Gastrocnemius medialis (tissue), 4 donors: ENCODE data around the gene ARHGAP9. TPM values are rescaled to one million over a fixed set of nuclear protein-coding genes. Genes with fewer than 3 reads are reported as not detected.
A peak's percentile ranks its signal among the peaks of the same experiment; 100 is the strongest.

Experiments used
- ATAC-seq, 2 donors: fragments of 150-250 bp; one replicate each; pipeline ENCODE4 v1.9.1; 2016
- DNase-seq, 2 donors: peaks; one replicate each; pipeline ENCODE4 v3.0.0-alpha.2; 2019
- H3K27ac ChIP-seq, 4 donors: fragments of 200-600 bp; sonication (generic); 1 replicate in 1 of 4; 2 replicates in 3 of 4; pipeline ENCODE4 v1.5.1; 2016 to 2018; ENCODE audit warnings: mild to moderate bottlenecking in 2 of 4, moderate library complexity in 1 of 4
- H3K27me3 ChIP-seq, 3 donors: fragments of 200-600 bp; sonication (generic) in 2 of 3; 1 replicate in 1 of 3; 2 replicates in 2 of 3; pipeline versions ENCODE4 v1.5.1 to v1.6.0; 2016 to 2019; ENCODE audit warnings: mild to moderate bottlenecking in 1 of 3, moderate library complexity in 1 of 3
- H3K36me3 ChIP-seq, 2 donors: fragments of 200-600 bp; sonication (generic) in 1 of 2; one replicate each; pipeline ENCODE4 v1.5.1; 2017 to 2018
- H3K4me1 ChIP-seq, 2 donors: fragments of 200-600 bp; sonication (generic) in 1 of 2; one replicate each; pipeline ENCODE4 v1.5.1; 2016 to 2017; ENCODE audit warnings: mild to moderate bottlenecking in 2 of 2
- H3K4me3 ChIP-seq, 4 donors: fragments of 200-600 bp; sonication (generic) in 3 of 4; 1 replicate in 1 of 4; 2 replicates in 3 of 4; pipeline ENCODE4 v1.5.1; 2016 to 2019; ENCODE audit warnings: mild to moderate bottlenecking in 2 of 4
- H3K9me3 ChIP-seq, 3 donors: fragments of 200-600 bp; sonication (generic) in 2 of 3; 1 replicate in 1 of 3; 2 replicates in 2 of 3; pipeline ENCODE4 v1.5.1; 2016 to 2019
- POLR2A ChIP-seq, 2 donors: fragments of 450-650 bp; IDR thresholded peaks; one replicate each; pipeline ENCODE4 v1.6.1; 2017; ENCODE audit warnings: antibody characterized with exemption in 2 of 2, mild to moderate bottlenecking in 2 of 2, moderate library complexity in 2 of 2
- in situ Hi-C, 4 donors: fragments of 200-750 bp; cut with MboI; loops; one replicate each; pipeline versions ENCODE4 v1.15.0 to v1.8.0; 2017; ENCODE audit warnings: low sequenced_read_pairs in 4 of 4
- intact Hi-C: fragments of 100-400 bp; cut with DNase I; formaldehyde crosslinking; loops from one replicate; pipeline ENCODE4 v1.15.1; 2023; ENCODE audit warnings: low total_unique reads
- total RNA-seq, 4 donors: library from RNA; depleted of rRNA; stranded (reverse); fragments of >200 nt; gene quantifications; one replicate each; pipeline versions ENCODE4 v1.1.0 to v1.2.3, GENCODE V29; 2016
- TF ChIP-seq, protein P1 (sequence below), 5 experiments: fragments of 450-650 bp in 3 of 5; fragments of 200-600 bp in 2 of 5; sonication (generic) in 2 of 5; IDR thresholded peaks in 4 of 5; conservative IDR thresholded peaks in 1 of 5; 1 replicate in 4 of 5; 2 replicates in 1 of 5; pipeline ENCODE4 v1.5.1; 2016 to 2019; ENCODE audit warnings: antibody characterized with exemption in 5 of 5, mild to moderate bottlenecking in 3 of 5, moderate library complexity in 3 of 5

ARHGAP9 gene
- total RNA-seq, 4 donors from 2014 or later = 2.7 to 5.1 (median 4.7) TPM

DNA sequence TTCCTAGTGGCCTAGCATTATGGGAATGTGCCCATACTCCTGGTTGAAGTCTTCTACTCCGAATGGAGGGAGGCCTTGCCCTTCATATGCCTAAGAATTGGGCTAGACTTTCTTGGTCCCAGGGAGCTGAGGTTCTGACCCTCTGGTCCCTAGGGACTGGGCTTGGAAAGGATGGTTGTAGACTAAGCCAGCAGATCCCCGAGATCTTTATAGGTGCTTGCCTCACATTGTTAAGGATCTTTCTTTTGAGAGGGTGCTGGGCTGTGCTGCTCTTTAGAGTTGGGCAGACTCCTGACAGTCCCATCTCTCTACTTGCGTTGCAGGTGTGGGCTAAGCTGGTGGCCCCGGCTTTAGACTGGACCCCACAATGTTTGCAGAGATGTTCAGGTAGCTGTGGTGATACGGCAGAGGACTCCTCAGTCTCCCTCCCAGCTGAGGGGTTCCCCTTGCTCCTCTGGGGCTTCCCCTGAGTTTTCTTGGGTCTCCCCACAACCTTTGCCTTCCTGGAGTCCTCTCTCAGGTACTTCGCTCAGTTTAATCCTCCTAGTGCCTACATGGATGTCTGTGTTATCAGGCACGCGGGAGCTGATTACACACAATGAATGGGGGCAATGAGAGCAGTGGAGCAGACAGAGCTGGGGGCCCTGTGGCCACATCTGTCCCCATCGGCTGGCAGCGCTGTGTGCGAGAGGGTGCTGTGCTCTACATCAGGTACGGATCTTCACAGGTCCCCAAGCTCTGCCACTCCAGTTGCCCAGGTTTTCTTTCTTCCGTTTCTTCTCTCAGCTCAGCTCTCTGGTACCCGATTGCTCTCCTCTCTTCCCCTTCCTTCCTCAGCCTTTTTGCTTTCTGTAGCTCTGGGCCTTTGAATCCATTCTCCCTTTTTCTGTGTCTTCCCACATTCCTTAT is 44.3 kb upstream of the ARHGAP9 start:
- Histone ChIP-seq H3K27me3 (no peaks in the 10 kb centered on the region), H3K4me3 (peak overlapping the region; percentile 80 to 90 (median 86)), H3K4me1 (peaks cover 38 to 43% of the 10 kb centered on the region in 2 donors), H3K36me3 (peaks cover 0 to 46% of the 10 kb centered on the region in 2 donors), H3K9me3 (no peaks in the 10 kb centered on the region), H3K27ac (peak overlapping the region; percentile 93 to 99 (median 96))
- no peak for ATAC-seq
- DNase-seq = no peak
- in situ Hi-C loops = loop anchor here in 1 of 4 donors (25.0 kb wide), 1 partner anchor 887 kb away; the partner anchor contains the start of genes ATP5F1B and BAZ2A
- intact Hi-C loops = loop anchor here (2.0 to 10.0 kb wide), 8 partner anchors 221 to 889 kb away; partner anchors contain the start of genes ATP23, BAZ2A, CTDSP2 and NAB2
- no peak for TF ChIP-seq POLR2A (IDR thresholded peaks at IDR 0.05)
- TF ChIP-seq, protein P1, sequence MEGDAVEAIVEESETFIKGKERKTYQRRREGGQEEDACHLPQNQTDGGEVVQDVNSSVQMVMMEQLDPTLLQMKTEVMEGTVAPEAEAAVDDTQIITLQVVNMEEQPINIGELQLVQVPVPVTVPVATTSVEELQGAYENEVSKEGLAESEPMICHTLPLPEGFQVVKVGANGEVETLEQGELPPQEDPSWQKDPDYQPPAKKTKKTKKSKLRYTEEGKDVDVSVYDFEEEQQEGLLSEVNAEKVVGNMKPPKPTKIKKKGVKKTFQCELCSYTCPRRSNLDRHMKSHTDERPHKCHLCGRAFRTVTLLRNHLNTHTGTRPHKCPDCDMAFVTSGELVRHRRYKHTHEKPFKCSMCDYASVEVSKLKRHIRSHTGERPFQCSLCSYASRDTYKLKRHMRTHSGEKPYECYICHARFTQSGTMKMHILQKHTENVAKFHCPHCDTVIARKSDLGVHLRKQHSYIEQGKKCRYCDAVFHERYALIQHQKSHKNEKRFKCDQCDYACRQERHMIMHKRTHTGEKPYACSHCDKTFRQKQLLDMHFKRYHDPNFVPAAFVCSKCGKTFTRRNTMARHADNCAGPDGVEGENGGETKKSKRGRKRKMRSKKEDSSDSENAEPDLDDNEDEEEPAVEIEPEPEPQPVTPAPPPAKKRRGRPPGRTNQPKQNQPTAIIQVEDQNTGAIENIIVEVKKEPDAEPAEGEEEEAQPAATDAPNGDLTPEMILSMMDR (IDR thresholded peaks at IDR 0.05 in 4 of 5, conservative IDR thresholded peaks at IDR 0.05 in 1 of 5) = no peak

DNA sequence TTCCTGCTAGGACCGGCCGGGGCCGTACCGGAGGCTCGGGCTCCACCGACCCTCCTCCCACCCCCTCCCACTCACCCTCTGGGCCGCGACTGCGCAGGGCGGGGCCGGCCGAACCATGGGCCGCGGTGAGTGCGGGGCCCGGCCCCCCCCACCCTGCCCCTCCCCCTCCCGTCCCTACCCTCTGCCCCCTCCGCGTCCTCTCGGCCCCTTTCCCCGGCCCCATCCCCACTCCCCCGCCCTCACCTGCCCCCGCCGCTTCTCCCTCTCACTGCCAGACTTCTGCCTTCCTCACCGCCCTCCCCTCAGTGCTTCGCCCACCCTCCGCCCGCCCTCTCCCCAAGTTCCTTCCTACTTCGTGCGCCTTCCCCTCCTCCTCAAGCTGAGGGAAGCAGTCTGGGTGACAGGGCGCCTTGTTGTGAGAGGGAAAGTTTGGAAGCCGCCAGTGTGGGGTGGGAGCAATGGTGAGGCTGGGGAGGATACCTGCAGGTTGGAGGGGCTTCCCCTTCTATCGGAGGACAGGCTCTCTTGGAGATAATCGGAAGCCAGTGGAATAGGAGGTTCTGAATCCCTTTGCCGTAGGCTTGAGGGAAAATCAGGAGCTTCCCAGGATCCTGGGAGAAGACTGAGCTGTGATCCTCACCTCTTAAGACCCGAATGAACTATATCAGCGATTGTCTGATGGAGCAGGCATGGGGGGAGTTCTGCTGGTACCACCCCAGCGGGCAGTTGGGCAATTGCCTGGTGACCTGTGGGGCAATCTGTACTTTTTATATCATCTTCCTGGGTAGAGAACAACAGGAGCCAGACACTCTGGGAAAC is 43.4 kb upstream of the ARHGAP9 start:
- Histone ChIP-seq H3K9me3 (no peaks in the 10 kb centered on the region), H3K27me3 (no peaks in the 10 kb centered on the region), H3K27ac (peak overlapping the region; percentile 93 to 99 (median 96)), H3K36me3 (peaks cover 0 to 37% of the 10 kb centered on the region in 2 donors), H3K4me1 (peaks cover 46 to 52% of the 10 kb centered on the region in 2 donors), H3K4me3 (peak overlapping the region; percentile 80 to 90 (median 86))
- ATAC-seq (peak; percentile 1), DNase-seq (peak; percentile 43 to 66)
- in situ Hi-C loops (loop anchor here in 1 of 4 donors (25.0 kb wide), 1 partner anchor 886 kb away; the partner anchor contains the start of genes ATP5F1B and BAZ2A), intact Hi-C loops (loop anchor here (1.0 to 10.0 kb wide), 9 partner anchors 23 to 888 kb away; partner anchors contain the start of genes ATP23, BAZ2A, CTDSP2 and NAB2)
- peak; percentile 30 to 42 for TF ChIP-seq POLR2A (IDR thresholded peaks at IDR 0.05)
- TF ChIP-seq, protein P1 (IDR thresholded peaks at IDR 0.05 in 4 of 5, conservative IDR thresholded peaks at IDR 0.05 in 1 of 5) = no peak

DNA sequence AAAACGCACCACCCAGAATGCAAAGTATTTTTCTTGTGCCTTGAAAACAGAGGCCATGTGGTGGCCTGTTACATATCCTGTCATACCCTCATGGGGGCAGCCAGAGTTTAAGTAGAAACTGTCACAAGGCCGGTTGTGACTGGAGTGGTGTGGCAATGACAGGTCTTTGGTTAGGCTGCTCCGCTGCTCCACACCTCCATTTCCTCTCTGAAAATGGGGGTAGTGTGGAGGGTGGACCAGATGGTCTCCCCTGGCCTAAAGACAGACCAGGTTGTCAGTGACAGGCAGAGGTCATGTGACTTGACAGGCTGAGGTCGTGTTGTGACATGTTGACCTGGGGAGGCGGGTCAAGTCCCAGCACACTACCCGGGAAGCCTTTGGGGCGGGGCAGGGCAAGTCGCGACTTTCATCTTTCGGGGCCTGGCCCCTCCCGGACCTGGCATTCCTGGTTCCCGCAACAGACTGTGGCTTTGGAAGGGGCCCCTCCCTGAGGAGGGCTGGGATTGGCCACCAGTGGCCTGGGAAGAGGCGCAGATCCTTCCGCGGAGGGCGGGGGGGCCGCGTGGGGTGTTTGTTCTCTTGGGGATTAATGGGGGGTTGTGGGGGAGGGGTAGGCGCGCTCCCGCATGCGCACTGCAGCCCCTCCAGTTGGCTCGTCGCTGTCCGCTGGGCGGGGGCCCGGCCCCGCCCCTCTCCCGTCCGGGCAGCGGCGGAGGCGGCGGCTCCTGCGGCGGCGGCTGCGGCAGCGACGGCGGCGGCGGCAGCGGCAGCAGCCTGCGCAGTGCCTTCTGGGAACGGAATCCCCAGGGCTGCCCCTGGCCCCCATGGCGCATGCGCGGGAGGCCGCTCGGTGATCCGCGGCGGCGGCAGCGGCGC is 42.6 kb upstream of the ARHGAP9 start, which contains the start of gene MBD6:
TSS of gene MBD6 (plus strand) at position 814 of the 876 bp plus-strand sequence. CDS start 1,480 bp downstream, outside the sequence.
- intact Hi-C loops (loop anchor here (1.0 to 10.0 kb wide), 9 partner anchors 24 to 887 kb away; partner anchors contain the start of genes ATP23, BAZ2A, CTDSP2 and NAB2), in situ Hi-C loops (loop anchor here in 1 of 4 donors (25.0 kb wide), 1 partner anchor 885 kb away; the partner anchor contains the start of genes ATP5F1B and BAZ2A)
- ATAC-seq = peak; percentile 37 to 43
- Histone ChIP-seq H3K36me3 (peaks cover 0 to 33% of the 10 kb centered on the region in 2 donors), H3K27ac (peak within 1 kb of the TSS; percentile 93 to 99 (median 96)), H3K4me1 (peaks cover 55 to 60% of the 10 kb centered on the region in 2 donors), H3K4me3 (peak within 1 kb of the TSS; percentile 80 to 90 (median 86)), H3K9me3 (no peaks in the 10 kb centered on the region), H3K27me3 (no peaks in the 10 kb centered on the region)
- TF ChIP-seq, protein P1 (IDR thresholded peaks at IDR 0.05 in 4 of 5, conservative IDR thresholded peaks at IDR 0.05 in 1 of 5) = no peak
- peak; percentile 72 to 79 for TF ChIP-seq POLR2A (IDR thresholded peaks at IDR 0.05)
- peak; percentile 90 to 94 for DNase-seq
